IPS-NIHi11 (cell line): ENCODE data around the gene ZNF792.
A peak's percentile ranks its signal among the peaks of the same experiment; 100 is the strongest.
"Not testable (repeated sequence)": the region's sequence is repeated elsewhere in the genome, so short reads cannot be mapped to it uniquely, and the experiment has no call there.

Experiments used
- DNase-seq: peaks from one replicate; pipeline ENCODE4 v3.0.0; 2012; ENCODE audit warnings: mixed read lengths, low spot score

ZNF792 gene

GRCh38 chr19:34963573-34964406 is at the start of gene ZNF792:
TSS of gene ZNF792 (minus strand) at chr19:34964229. CDS start at chr19:34963662, 567 bp downstream.
- DNase-seq: peak; percentile 93

- DNase-seq: peak; percentile 97
Measured at GRCh38 chr19:35013041-35013819, 49.2 kb upstream of the ZNF792 start.

DNA sequence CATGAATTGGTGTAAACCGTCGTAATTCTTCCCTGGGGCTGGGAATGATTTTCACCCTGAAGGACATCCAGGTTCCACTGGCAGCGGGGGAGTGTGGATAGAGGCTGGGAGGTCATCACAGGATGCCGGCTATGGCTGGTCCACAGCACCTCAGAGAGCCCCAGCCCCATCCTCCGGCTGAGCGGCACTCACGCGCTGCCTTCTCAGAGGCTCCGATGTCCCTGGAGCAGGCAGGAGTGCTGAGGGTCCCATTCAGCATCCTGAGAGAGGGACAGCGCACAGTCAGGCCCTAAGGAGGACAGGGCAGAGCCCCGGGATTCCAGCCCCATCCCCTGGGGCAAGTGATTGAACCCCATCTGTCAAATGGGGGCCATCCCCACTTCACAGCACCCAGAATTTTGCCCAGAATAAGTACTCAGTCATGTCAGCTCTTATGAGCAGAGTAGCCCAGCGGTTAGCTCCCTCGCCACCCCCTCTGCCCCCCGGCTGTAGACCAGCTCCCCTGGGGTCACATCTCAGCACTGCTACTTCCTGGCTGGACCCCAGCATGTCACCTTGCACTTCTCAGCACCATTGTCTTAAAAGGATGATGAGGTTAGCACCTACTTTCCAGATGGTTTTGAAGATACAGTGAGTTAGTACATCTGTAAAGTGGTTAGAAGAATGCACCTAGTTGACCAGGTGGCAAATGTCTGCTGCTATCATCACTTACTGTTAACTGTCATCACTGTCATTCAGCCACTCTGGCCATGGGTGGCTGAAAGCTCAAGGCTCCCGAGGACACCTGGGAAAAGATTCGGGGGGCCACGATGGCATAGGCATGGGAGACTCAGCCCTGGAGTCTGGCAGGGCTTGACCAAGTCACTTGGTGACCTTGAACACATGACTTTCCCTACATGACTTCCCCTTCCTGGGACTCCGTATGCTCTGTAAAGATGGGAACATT is 48.0 kb upstream of the ZNF792 start:
- no peak for DNase-seq

- no peak for DNase-seq
Measured at GRCh38 chr19:35011091-35011689, 47.2 kb upstream of the ZNF792 start.

DNA sequence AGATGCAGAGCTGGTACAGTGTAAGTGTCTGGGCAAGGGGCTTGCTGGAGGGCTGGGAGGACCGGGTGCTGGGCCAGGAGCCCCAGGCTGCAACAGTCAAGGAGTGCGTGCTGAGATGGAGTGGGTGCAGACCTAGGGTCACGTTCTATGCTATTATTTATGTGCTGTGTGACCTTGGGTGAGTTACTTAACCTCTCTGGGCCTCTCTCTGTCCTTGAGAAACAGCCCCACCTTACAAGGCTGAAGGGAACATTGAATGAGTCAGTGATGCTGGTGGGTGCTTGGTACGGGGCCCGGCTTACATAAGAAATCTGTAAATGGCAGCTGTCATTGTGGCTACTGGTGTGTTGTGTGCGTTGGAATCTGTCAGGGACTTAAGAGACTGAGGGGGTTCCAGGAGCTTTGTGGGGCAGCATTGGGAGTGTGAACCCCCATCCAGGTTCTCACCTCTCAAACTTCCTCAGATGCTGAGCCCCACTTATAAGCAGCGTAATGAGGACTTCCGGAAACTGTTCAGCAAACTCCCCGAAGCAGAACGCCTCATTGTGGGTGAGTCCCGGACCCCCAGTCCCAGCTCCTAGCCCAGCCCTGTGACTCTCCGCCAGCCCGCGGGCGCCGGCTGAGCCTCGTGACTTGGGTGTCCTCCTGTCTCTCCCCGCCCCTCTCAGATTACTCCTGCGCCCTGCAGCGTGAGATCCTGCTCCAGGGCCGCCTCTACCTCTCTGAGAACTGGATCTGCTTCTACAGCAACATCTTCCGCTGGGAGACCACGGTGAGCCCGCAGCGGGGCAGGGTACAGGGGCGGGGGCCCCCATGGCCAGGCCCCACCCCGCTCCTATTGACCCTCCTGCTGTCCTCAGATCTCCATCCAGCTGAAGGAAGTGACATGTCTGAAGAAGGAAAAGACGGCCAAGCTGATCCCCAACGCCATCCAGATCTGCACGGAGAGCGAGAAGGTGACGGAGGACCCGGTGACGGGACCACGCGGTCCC is 45.7 kb upstream of the ZNF792 start:
- DNase-seq: no peak

DNA sequence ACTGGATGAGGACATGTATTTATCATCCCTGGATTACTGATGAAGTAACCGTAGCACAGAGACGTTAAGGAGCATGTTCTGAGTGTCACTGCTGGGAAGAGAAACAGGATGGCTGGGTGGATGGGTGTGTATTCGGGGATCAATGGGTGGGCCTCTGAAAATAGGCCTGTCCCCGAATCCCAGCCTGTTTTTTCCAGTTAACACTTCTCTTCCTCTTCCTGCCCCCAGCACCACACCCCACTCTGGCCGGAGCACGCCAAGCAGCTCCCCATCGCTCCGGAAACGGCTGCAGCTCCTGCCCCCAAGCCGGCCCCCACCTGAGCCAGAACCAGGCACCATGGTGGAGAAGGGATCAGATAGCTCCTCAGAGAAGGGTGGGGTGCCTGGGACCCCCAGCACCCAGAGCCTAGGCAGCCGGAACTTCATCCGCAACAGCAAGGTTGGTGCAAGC is 44.9 kb upstream of the ZNF792 start:
- no peak for DNase-seq

- not testable (repeated sequence) for DNase-seq
Measured at GRCh38 chr19:35007427-35007826, 43.4 kb upstream of the ZNF792 start.

DNA sequence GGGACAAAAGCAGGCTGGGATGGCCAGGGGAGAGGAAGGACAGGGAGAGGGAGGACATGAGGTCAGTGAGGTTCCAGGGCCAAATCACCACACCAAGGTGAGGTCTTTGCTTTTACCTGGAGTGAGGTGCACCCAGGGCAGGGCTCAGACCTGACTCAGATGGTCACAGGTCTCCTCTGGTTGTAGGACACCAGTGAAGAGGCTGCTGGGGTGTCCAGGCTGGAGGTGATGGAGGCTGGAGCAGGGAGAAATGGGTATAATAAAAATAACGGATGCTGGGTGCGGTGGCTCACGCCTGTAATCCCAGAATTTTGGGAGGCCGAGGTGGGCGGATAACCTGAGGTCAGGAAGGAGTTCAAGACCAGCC is 43.0 kb upstream of the ZNF792 start:
- DNase-seq: no peak

GRCh38 chr19:35006342-35006998 is 42.4 kb upstream of the ZNF792 start:
- DNase-seq: no peak

GRCh38 chr19:35006007-35006341 is 41.9 kb upstream of the ZNF792 start:
- DNase-seq: not testable (repeated sequence)

GRCh38 chr19:35005256-35005977 is 41.4 kb upstream of the ZNF792 start:
- DNase-seq: no peak

- no peak for DNase-seq
Measured at GRCh38 chr19:35004517-35005255, 40.7 kb upstream of the ZNF792 start.

DNA sequence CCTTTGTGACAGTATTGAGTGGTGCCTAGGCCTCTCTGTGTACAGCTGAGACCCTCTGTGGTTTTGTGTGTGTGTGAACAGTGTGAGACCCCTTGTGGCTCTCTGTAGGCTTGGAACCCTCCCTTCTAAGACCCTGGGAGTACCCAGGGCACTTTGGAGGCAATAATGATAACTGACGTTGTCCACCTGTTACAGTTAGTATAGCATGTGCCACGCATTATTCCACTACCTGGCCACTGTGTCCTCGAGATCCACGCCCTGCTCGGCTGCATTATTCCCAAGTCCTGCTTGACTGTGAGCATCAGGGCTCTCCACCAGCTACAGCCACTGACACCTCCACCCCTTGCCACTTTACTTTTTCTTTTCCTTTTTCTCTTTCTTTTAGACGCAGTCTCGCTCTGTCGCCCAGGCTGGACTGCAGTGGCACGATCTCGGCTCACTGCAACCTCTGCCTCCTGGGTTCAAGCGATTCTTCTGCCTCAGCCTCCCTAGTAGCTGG is 38.1 kb upstream of the ZNF792 start:
- no peak for DNase-seq

DNA sequence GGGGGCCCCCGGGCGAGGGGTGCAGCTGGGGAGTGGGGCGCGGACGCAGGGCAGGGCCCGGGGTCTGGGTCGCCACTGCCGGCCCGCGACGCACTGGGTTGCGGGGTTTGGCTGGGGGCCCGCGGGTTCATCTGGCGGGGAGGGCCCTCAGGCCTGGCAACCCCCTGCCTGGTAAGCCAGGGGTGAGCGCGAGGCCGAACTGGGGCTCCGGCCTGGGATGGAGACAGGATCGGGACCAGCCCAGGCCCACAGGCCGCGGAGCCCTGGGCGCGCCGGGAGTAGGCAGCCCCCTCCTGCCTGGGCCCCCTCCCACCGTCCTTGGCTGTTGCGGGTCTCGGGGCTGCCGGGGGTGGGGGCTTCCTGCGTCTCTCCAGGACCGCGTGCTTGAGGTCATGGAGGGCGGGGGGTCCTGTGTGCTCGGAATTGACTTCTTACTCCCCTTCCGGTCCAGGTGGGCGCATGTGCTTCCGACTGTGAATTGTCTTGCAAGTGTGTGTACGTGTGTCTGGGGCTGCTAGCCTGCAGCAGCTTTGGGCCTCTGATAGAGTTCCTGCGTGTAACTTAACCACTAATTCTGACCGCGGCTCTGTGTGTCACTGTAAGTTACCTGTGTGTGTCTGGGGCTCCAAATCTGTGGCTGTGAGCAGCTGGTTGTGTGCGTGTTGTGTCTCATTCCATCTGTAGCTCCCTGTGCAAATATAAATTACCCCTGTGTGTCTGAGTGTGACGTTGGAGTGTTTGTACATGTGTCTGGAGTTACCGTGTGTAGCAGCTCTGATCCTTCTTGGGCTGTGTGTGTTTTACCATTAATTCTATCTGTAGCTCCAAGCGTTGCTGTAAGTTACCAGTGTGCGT is 36.8 kb upstream of the ZNF792 start:
- peak; percentile 40 for DNase-seq

DNA sequence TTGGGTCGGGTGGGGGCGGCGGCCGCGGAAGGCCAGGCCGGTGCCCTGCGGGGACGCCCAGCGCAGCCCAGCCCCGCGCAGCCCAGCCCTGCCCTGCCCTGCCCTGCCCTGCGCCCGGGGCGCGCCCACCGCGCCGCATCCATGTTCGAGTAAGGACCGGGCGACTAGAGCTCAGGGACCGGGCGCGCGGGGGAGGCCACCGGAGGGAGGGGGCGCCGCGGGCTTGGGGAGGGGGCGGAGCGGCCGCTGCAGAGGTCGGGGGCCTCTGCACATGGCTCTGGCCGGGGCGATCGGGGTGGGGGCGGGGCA is 36.3 kb upstream of the ZNF792 start:
- no peak for DNase-seq

GRCh38 chr19:34999498-35000337 is 35.7 kb upstream of the ZNF792 start, which contains the start of gene GRAMD1A:
TSS of gene GRAMD1A (plus strand) at chr19:35000323. CDS start at chr19:35000479, 156 bp downstream.
- DNase-seq: peak; percentile 96
